PC-3 (cell line): ENCODE results near the gene SHISA8. TPM values are rescaled to one million over a fixed set of nuclear protein-coding genes. Genes with fewer than 3 reads are reported as not detected.

Experiments used
- ATAC-seq: fragments of 200-7000 bp; cut with Tn5 transposase; 2 replicates; pipeline ENCODE4 v1.9.1; 2020; ENCODE audit warnings: mild to moderate bottlenecking, moderate library complexity
- BruUV-seq: library from RNA; stranded (reverse); fragments of 400-500 nt; replicated peaks from 2 replicates; lab custom pipeline; 2021; lab: Mats Ljungman, UMichigan
- CTCF ChIA-PET: fragments of 300-600 bp; sonication (Branson Sonifier 250); formaldehyde crosslinking; loops from one replicate; lab custom pipeline; 2022; ENCODE audit warnings: antibody characterized with exemption; lab: Charles Lee
- POLR2A ChIA-PET: fragments of 300-600 bp; sonication (Branson Sonifier 250); formaldehyde crosslinking; loops from one replicate; lab custom pipeline; 2022; ENCODE audit warnings: antibody characterized with exemption; ENCODE audit not compliant: unreplicated experiment; lab: Charles Lee
- DNase-seq: peaks from one replicate; pipeline ENCODE4 v3.0.0-alpha.2; 2015
- H2AFZ ChIP-seq: fragments of 300-600 bp; sonication (generic); 2 replicates; pipeline ENCODE4 v1.6.0; 2016; ENCODE audit warnings: antibody characterized with exemption, low read length
- H3F3A ChIP-seq: fragments of 300-600 bp; sonication (generic); one replicate; pipeline ENCODE4 v1.6.0; 2017; ENCODE audit warnings: antibody characterized with exemption, low read length, control low read depth, mild to moderate bottlenecking; ENCODE audit not compliant: unreplicated experiment
- H3K27ac ChIP-seq: fragments of 300-600 bp; sonication (generic); 2 replicates; pipeline ENCODE4 v1.5.1; 2016; ENCODE audit warnings: mild to moderate bottlenecking, low read length
- H3K27me3 ChIP-seq: fragments of 300-600 bp; sonication (generic); 2 replicates; pipeline ENCODE4 v1.6.1; 2016; ENCODE audit warnings: low read length, mixed read lengths
- H3K36me3 ChIP-seq: fragments of 300-600 bp; sonication (generic); 2 replicates; pipeline ENCODE4 v1.6.1; 2016; ENCODE audit warnings: low read depth, mixed run types, low read length, mixed read lengths
- H3K4me1 ChIP-seq: fragments of 300-600 bp; sonication (generic); 2 replicates; pipeline ENCODE4 v1.5.1; 2016; ENCODE audit warnings: low read length; ENCODE audit not compliant: insufficient read depth
- H3K4me2 ChIP-seq: fragments of 300-600 bp; sonication (generic); 2 replicates; pipeline ENCODE4 v1.6.0; 2016; ENCODE audit warnings: low read length
- H3K4me3 ChIP-seq: fragments of 300-600 bp; sonication (generic); 2 replicates; pipeline ENCODE4 v1.5.1; 2016; ENCODE audit warnings: mild to moderate bottlenecking, low read length, mixed read lengths
- H3K79me2 ChIP-seq: fragments of 300-600 bp; sonication (generic); 2 replicates; pipeline ENCODE4 v1.6.1; 2017; ENCODE audit warnings: low read length, mixed read lengths
- H3K9ac ChIP-seq: fragments of 300-600 bp; sonication (generic); 2 replicates; pipeline ENCODE4 v1.6.0; 2016; ENCODE audit warnings: mild to moderate bottlenecking, low read length
- H3K9me2 ChIP-seq: fragments of 300-600 bp; sonication (generic); replicated peaks from 2 replicates; pipeline ENCODE4 v1.6.1; 2016; ENCODE audit warnings: mixed run types, low read length, mixed read lengths
- H3K9me3 ChIP-seq: fragments of 300-600 bp; sonication (generic); 2 replicates; pipeline ENCODE4 v1.6.1; 2016; ENCODE audit warnings: low read length, mixed read lengths
- H4K20me1 ChIP-seq: fragments of 300-600 bp; sonication (generic); 2 replicates; pipeline ENCODE4 v1.6.1; 2016; ENCODE audit warnings: low read length, mixed read lengths
- CTCF ChIP-seq: fragments of 300-600 bp; sonication (generic); conservative IDR thresholded peaks from 2 replicates; pipeline ENCODE4 v1.5.1; 2017; ENCODE audit warnings: antibody characterized with exemption, low read depth, mild to moderate bottlenecking, low read length
- EZH2 ChIP-seq: fragments of 300-600 bp; sonication (generic); IDR thresholded peaks from one replicate; pipeline ENCODE4 v1.6.1; 2017; ENCODE audit warnings: antibody characterized with exemption, mild to moderate bottlenecking, low read length; ENCODE audit not compliant: unreplicated experiment
- EZH2phosphoT487 ChIP-seq: fragments of 300-600 bp; sonication (generic); IDR thresholded peaks from 2 replicates; pipeline ENCODE4 v1.6.1; 2018; ENCODE audit warnings: mild to moderate bottlenecking, antibody characterized with exemption, low read length, borderline replicate concordance
- intact Hi-C: fragments of 100-400 bp; cut with micrococcal nuclease; formaldehyde crosslinking; loops from 2 replicates; pipeline ENCODE4 v1.9.0; 2023
- total RNA-seq: library from RNA; depleted of rRNA; stranded (reverse); fragments of >200 nt; gene quantifications from 2 replicates; pipeline ENCODE4 v1.2.3, GENCODE V29; 2014

Gene SHISA8
- total RNA-seq, 1 experiment from 2014 or later = not detected

DNA sequence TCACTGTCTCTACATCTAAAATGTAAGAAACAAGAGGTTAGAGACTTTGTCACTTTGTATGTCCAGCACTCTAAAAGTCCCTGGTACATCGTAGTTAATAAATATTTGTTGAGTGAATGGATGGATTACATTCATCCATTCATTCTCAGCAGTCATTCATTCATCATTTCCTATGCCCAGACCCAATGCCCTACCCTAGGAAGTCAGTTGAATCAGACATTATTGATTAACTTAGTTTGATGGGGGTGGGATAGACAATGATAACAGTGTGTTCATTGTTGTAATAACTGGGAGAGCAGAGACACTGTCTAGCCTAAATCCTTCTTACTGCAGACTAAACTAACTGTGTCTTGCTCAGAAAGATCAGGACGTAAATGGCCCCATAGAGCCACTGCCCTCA, 33.3 kb upstream of the SHISA8 start:
- ChIA-PET CTCF (no interaction called here), POLR2A (no interaction called here)
- DNase-seq = no peak
- H3K27ac ChIP-seq = no peak overlapping the region
- peaks cover 27% of the 10 kb centered on the region for H3K4me1 ChIP-seq
- H3K27me3 ChIP-seq = no peaks in the 10 kb centered on the region
- H2AFZ ChIP-seq = no peak overlapping the region
- intact Hi-C loops = no loop called here
- peak overlapping the region; percentile 87; the same call in 1 of the 2 replicates for H3K4me3 ChIP-seq
- H3K36me3 ChIP-seq = peaks cover 9% of the 10 kb centered on the region
- H3K4me2 ChIP-seq = peak overlapping the region; percentile 100
- peaks cover 25% of the 10 kb centered on the region for H3K79me2 ChIP-seq
- no TSS peak for BruUV-seq
- ATAC-seq = no peak
- H4K20me1 ChIP-seq = no peaks in the 10 kb centered on the region
- H3K9me3 ChIP-seq = no peaks in the 10 kb centered on the region
- no peak overlapping the region for H3K9ac ChIP-seq
- no peaks in the 10 kb centered on the region for H3F3A ChIP-seq
- H3K9me2 ChIP-seq = no peaks in the 10 kb centered on the region
- TF ChIP-seq EZH2 (no peak), EZH2phosphoT487 (no peak), CTCF (no peak)

DNA sequence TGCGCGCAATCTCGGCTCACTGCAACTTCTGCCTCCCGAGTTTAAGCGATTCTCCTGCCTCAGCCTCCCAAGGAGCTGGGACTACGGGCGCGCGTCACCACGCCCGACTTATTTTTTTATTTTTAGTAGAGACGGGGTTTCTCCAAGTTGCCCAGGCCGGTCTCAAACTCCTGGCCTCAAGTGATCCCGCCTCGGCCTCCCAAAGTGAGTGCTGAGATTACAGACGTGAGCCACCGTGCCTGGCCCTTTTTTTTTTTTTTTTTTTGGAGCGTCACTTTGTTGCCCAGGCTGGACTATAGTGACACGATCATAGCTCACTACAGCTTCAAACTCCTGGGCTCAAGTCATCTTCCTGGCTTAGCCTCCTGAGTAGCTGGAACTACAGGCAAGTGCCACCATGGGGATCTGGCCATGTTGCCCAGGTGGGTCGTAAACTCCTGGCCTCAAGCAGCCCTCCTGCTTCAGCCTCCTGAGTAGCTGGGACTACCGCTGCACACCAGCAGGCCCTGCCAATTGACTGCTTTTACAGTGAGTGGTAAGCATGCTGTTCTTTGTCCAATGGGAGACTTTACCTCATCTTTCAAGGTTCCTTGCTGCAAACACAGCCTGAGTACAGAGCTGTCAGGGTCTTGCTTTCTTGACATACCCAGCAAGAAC, 32.7 kb upstream of the SHISA8 start:
- peak overlapping the region; percentile 93 for H2AFZ ChIP-seq
- DNase-seq (no peak), ATAC-seq (no peak)
- H3K9ac ChIP-seq = peak overlapping the region; percentile 94
- H3K79me2 ChIP-seq = peaks cover 28% of the 10 kb centered on the region
- CTCF ChIA-PET = no interaction called here
- H3F3A ChIP-seq = no peaks in the 10 kb centered on the region
- POLR2A ChIA-PET = no interaction called here
- intact Hi-C loops = no loop called here
- H3K4me3 ChIP-seq = peak overlapping the region; percentile 87
- no TSS peak for BruUV-seq
- no peaks in the 10 kb centered on the region for H3K9me3 ChIP-seq
- H4K20me1 ChIP-seq = no peaks in the 10 kb centered on the region
- TF ChIP-seq CTCF (no peak), EZH2phosphoT487 (no peak), EZH2 (no peak)
- no peaks in the 10 kb centered on the region for H3K9me2 ChIP-seq
- peaks cover 9% of the 10 kb centered on the region for H3K36me3 ChIP-seq
- H3K4me1 ChIP-seq = peaks cover 27% of the 10 kb centered on the region
- H3K27me3 ChIP-seq = no peaks in the 10 kb centered on the region
- no peak overlapping the region for H3K27ac ChIP-seq
- peak overlapping the region; percentile 100 for H3K4me2 ChIP-seq
